SK-N-SH treated with all-trans-retinoic acid at 6 μM for 48 hours (cell line): ENCODE data around the gene TTC13.

Experiments
- ESRRG ChIP-seq: fragments of 250-450 bp; sonication (Bioruptor Pico); IDR thresholded peaks from 2 replicates; pipeline ENCODE4 v1.6.1; 2021; ENCODE audit warnings: mild to moderate bottlenecking
- OSR1 ChIP-seq: fragments of 250-450 bp; sonication (Bioruptor Pico); IDR thresholded peaks from 2 replicates; pipeline ENCODE4 v1.8.0; 2022; ENCODE audit warnings: moderate library complexity, mild to moderate bottlenecking, inconsistent platforms
- RARB ChIP-seq: fragments of 250-450 bp; sonication (Bioruptor Pico); IDR thresholded peaks from 2 replicates; pipeline ENCODE4 v1.8.0; 2021; ENCODE audit warnings: mild to moderate bottlenecking, moderate library complexity
- SNAI2 ChIP-seq: fragments of 250-450 bp; sonication (Bioruptor Pico); IDR thresholded peaks from 2 replicates; pipeline ENCODE4 v1.5.0; 2020; ENCODE audit warnings: mild to moderate bottlenecking, moderate library complexity
- ZC3H10 ChIP-seq: fragments of 250-450 bp; sonication (Bioruptor Pico); IDR thresholded peaks from 2 replicates; pipeline ENCODE4 v1.5.1; 2021; ENCODE audit warnings: mild to moderate bottlenecking, moderate library complexity
- ZFP3 ChIP-seq: fragments of 250-450 bp; sonication (Bioruptor Pico); IDR thresholded peaks from 2 replicates; pipeline ENCODE4 v1.5.0; 2020; ENCODE audit warnings: mild to moderate bottlenecking, moderate library complexity
- ZFP30 ChIP-seq: fragments of 450-650 bp; formaldehyde crosslinking; IDR thresholded peaks from 2 replicates; pipeline ENCODE4 v1.5.0; 2022; ENCODE audit warnings: mild to moderate bottlenecking, moderate library complexity
- ZNF70 ChIP-seq: fragments of 450-650 bp; formaldehyde crosslinking; IDR thresholded peaks from 2 replicates; pipeline ENCODE4 v1.5.0; 2020; ENCODE audit warnings: mild to moderate bottlenecking, moderate library complexity

DNA sequence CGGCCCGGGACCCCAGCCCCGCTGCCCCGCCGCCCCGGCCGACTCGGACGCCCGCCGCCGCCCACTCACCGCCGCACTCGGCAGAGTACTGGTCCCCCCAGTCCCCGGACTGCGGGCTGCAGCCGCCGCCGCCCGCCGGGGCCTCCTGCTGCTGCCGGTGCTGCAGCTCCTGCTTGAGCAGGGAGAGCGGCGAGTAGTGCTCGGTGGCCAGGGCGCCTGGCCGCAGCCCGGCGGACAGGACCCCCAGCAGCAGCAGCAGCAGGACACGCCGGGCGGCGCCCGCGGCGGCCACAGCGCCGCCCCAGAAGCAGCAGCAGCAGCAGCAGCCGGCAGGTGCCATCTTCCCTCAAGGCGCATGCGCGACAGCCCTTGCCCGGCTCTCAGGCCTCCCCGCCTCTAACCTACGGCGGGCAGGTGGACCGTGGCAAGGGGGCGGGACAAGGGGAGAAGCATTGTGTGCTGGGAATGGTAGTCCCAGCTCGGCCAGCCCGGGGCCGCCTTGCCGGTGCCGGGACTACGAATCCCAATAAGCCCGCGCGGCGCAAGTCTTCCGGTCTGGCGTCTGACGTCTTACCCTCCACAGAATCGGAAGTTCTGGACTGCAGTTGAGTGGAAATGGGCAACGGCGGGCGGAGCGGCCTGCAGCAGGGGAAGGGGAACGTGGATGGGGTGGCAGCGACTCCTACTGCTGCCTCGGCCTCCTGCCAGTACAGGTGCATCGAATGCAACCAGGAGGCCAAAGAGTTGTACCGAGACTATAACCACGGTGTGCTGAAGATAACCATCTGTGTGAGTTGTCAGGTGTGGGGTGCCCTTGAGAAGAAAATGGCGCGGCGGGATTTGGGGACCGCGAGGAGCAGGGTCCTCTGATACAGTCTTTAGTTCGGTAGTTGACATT lies at the start of gene TTC13, which contains the start of gene ARV1:
- TF ChIP-seq ZC3H10: no peak
- TF ChIP-seq RARB (CRISPR knock-in tag): no peak
- no peak for TF ChIP-seq ESRRG (CRISPR knock-in tag)
- no peak for TF ChIP-seq SNAI2 (CRISPR knock-in tag)
- no peak for TF ChIP-seq ZFP30 (CRISPR knock-in tag)
- no peak for TF ChIP-seq ZFP3 (CRISPR knock-in tag)
- no peak for TF ChIP-seq OSR1 (CRISPR knock-in tag)
- TF ChIP-seq ZNF70 (CRISPR knock-in tag): no peak
